PFSK-1 (cell line): Measurements from ENCODE around the gene BATF3.

Experiments
- POLR2AphosphoS5 ChIP-seq: IDR thresholded peaks from 2 replicates; pipeline ENCODE4 v1.6.1; 2012; ENCODE audit warnings: low read depth, mild to moderate bottlenecking, control low read depth, low read length, moderate library complexity
- SIN3A ChIP-seq: IDR thresholded peaks from 2 replicates; pipeline ENCODE4 v1.6.1; 2012; ENCODE audit warnings: mild to moderate bottlenecking, low read length, moderate library complexity, borderline replicate concordance; ENCODE audit not compliant: insufficient read depth
- TAF1 ChIP-seq: IDR thresholded peaks from 2 replicates; pipeline ENCODE4 v1.6.1; 2012; ENCODE audit warnings: low read length, control low read depth, borderline replicate concordance; ENCODE audit not compliant: insufficient read depth
- TF ChIP-seq, protein P1 (sequence below), 2 experiments: IDR thresholded peaks; 2 replicates each; pipeline versions ENCODE4 v1.6.1 to v1.8.0; 2011 to 2012; ENCODE audit warnings: low read depth in 2 of 2, low read length in 2 of 2, control low read depth in 1 of 2, inconsistent platforms in 1 of 2, mild to moderate bottlenecking in 1 of 2, moderate library complexity in 1 of 2; ENCODE audit not compliant: insufficient read depth in 1 of 2

DNA sequence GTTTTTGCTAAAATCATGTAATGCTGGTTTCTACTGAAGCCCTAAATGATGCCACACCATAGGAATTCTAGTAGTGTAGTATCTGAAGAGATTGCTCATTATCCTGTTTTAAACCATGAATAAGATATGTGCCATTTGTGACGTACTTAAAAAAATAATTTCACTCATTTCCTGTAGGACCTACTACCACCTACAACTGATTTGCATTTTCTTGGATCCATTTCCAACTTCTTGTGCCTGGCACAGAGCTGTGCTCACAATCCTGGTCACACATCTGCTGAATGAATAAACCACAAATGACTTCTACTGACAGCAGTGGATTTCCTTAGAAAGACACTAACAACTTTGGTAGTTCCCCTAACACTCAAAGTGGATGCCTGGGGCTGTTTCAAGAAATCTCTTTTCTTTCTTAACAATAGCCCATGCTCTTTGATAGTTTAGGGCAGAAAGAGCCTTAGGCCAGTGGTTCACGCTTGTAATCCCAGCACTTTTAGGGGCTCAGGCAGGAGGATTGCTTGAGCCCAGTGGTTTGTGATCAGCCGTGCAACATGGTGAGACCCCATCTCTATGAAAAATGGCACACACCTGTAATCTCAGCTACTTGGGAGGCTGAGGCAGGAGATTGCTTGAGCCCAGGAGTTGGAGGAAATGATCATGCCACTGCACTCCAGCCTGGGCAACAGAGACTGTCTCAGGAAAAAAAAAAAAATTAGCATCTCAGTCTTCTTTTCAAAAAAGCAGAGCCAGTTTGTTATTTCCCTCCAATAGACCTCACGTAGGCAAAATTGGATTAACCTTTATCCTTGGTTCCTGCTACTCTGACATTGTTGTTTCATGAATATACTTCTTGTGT, 13.0 kb upstream of the BATF3 start:
- no peak for TF ChIP-seq POLR2AphosphoS5
- TF ChIP-seq SIN3A, result no peak
- TF ChIP-seq, protein P1, sequence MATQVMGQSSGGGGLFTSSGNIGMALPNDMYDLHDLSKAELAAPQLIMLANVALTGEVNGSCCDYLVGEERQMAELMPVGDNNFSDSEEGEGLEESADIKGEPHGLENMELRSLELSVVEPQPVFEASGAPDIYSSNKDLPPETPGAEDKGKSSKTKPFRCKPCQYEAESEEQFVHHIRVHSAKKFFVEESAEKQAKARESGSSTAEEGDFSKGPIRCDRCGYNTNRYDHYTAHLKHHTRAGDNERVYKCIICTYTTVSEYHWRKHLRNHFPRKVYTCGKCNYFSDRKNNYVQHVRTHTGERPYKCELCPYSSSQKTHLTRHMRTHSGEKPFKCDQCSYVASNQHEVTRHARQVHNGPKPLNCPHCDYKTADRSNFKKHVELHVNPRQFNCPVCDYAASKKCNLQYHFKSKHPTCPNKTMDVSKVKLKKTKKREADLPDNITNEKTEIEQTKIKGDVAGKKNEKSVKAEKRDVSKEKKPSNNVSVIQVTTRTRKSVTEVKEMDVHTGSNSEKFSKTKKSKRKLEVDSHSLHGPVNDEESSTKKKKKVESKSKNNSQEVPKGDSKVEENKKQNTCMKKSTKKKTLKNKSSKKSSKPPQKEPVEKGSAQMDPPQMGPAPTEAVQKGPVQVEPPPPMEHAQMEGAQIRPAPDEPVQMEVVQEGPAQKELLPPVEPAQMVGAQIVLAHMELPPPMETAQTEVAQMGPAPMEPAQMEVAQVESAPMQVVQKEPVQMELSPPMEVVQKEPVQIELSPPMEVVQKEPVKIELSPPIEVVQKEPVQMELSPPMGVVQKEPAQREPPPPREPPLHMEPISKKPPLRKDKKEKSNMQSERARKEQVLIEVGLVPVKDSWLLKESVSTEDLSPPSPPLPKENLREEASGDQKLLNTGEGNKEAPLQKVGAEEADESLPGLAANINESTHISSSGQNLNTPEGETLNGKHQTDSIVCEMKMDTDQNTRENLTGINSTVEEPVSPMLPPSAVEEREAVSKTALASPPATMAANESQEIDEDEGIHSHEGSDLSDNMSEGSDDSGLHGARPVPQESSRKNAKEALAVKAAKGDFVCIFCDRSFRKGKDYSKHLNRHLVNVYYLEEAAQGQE (IDR thresholded peaks at IDR 0.05; ENCODE audit: insufficient read depth in 1 of 2, low read depth in 2 of 2, low read length in 2 of 2), result no peak
- no peak for TF ChIP-seq TAF1
